RWPE1 (cell line): ENCODE measurements around the gene BTBD9.
"Not testable (repeated sequence)": the region's sequence is repeated elsewhere in the genome, so short reads cannot be mapped to it uniquely, and the experiment has no call there.

Source experiments
- CTCF ChIA-PET: fragments of 350-600 bp; sonication (Branson Sonifier 250); formaldehyde crosslinking; extraction: SDS; loops from one replicate; lab custom pipeline; 2021; lab: Yijun Ruan, JAX
- POLR2A ChIA-PET: fragments of 400-600 bp; formaldehyde crosslinking; extraction: SDS; loops from one replicate; lab custom pipeline; 2020; ENCODE audit warnings: antibody characterized with exemption; ENCODE audit not compliant: low non-redundant PET; lab: Yijun Ruan, JAX
- DNase-seq: peaks from one replicate; pipeline ENCODE4 v3.0.0; 2012; ENCODE audit warnings: low spot score
- H3K27ac ChIP-seq: fragments of 450-650 bp; 2 replicates; pipeline ENCODE4 v1.5.1; 2017
- CTCF ChIP-seq: fragments of 450-650 bp; conservative IDR thresholded peaks from 2 replicates; pipeline ENCODE4 v1.5.1; 2017; ENCODE audit warnings: low read depth, mild to moderate bottlenecking

BTBD9 gene

GRCh38 chr6:38137608-38138265 is 502.0 kb downstream of the BTBD9 start:
- ChIA-PET POLR2A (no interaction called here), CTCF (interaction anchor here (1.2 kb wide), 1 partner anchor 102 kb away, joined by 3 read pairs; no protein-coding TSS in a partner anchor)
- TF ChIP-seq CTCF, result no peak
- H3K27ac ChIP-seq, result no peak overlapping the region
- DNase-seq, result no peak

GRCh38 chr6:38136547-38136946 is 503.2 kb downstream of the BTBD9 start:
- CTCF ChIA-PET, result interaction anchor here (0.5 to 1.2 kb wide), 2 partner anchors 22 to 101 kb away, joined by 3 to 4 read pairs; no protein-coding TSS in a partner anchor
- POLR2A ChIA-PET, result no interaction called here
- no peak for TF ChIP-seq CTCF
- no peak overlapping the region for H3K27ac ChIP-seq
- DNase-seq, result no peak

GRCh38 chr6:38134704-38135088 is 505.0 kb downstream of the BTBD9 start:
- H3K27ac ChIP-seq, result no peak overlapping the region
- DNase-seq, result no peak
- no peak for TF ChIP-seq CTCF
- ChIA-PET CTCF (no interaction called here), POLR2A (no interaction called here)

GRCh38 chr6:38133932-38134703 is 505.6 kb downstream of the BTBD9 start:
- H3K27ac ChIP-seq, result no peak overlapping the region
- ChIA-PET POLR2A (interaction anchor here (0.6 kb wide), 1 partner anchor 15 kb away, joined by 4 read pairs; no protein-coding TSS in a partner anchor), CTCF (interaction anchor here (0.6 kb wide), 1 partner anchor 22 kb away, joined by 5 read pairs; no protein-coding TSS in a partner anchor)
- no peak for TF ChIP-seq CTCF
- DNase-seq, result no peak

GRCh38 chr6:38131527-38131965 is 508.2 kb downstream of the BTBD9 start:
- ChIA-PET CTCF (no interaction called here), POLR2A (no interaction called here)
- no peak overlapping the region for H3K27ac ChIP-seq
- DNase-seq, result peak; percentile 13
- TF ChIP-seq CTCF, result no peak

GRCh38 chr6:38127284-38127683 is 512.4 kb downstream of the BTBD9 start:
- no peak for DNase-seq
- POLR2A ChIA-PET, result no interaction called here
- no peak for TF ChIP-seq CTCF
- CTCF ChIA-PET, result interaction anchor here (0.6 to 0.7 kb wide), 3 partner anchors 24 to 430 kb away, joined by 3 to 5 read pairs (median 3); no protein-coding TSS in a partner anchor
- H3K27ac ChIP-seq, result no peak overlapping the region

GRCh38 chr6:38124224-38124926 is 515.4 kb downstream of the BTBD9 start:
- CTCF ChIA-PET, result interaction anchor here (0.6 kb wide), 1 partner anchor 355 kb away, joined by 4 read pairs; no protein-coding TSS in a partner anchor
- DNase-seq, POLR2A ChIA-PET, H3K27ac ChIP-seq: not testable (repeated sequence)
